Measurements from ENCODE around the gene LONP2. TPM values are rescaled to one million over a fixed set of nuclear protein-coding genes. Genes with fewer than 3 reads are reported as not detected.

The LONP2 gene
- total and polyA plus RNA-seq, 9 of the 15 experiments (the other 6 are each of a cell fraction or from before 2014, with no cell fraction given) = 8.1 to 41.2 (median 25.6) TPM

- peak; percentile 91; the same call in 1 of the 2 replicates for TF ChIP-seq ZNF395 (CRISPR knock-in tag; IDR thresholded peaks at IDR 0.05)
- TF ChIP-seq PURB (CRISPR knock-in tag; IDR thresholded peaks at IDR 0.05; ENCODE audit: low read depth) = no peak
- TF ChIP-seq ZNF121 (CRISPR knock-in tag; conservative IDR thresholded peaks at IDR 0.05) = no peak
- no peak for TF ChIP-seq PHF21A (IDR thresholded peaks at IDR 0.05; ENCODE audit: borderline replicate concordance, low read depth)
- TF ChIP-seq ZNF280B (CRISPR knock-in tag; IDR thresholded peaks at IDR 0.05) = no peak
- 0 out of 2 replicates have a peak, but pooled peaks have one; percentile 2 for TF ChIP-seq ZBTB34 (CRISPR knock-in tag; IDR thresholded peaks at IDR 0.05)
- TF ChIP-seq FOXA1 (IDR thresholded peaks at IDR 0.05; ENCODE audit: borderline replicate concordance) = no peak
- no peak for TF ChIP-seq HMG20B (CRISPR knock-in tag; IDR thresholded peaks at IDR 0.05)
- TF ChIP-seq HCFC1 (IDR thresholded peaks at IDR 0.05; ENCODE audit: low read depth, low read length) = no peak
- TF ChIP-seq ZBTB12 (CRISPR knock-in tag; IDR thresholded peaks at IDR 0.05) = peak; percentile 44; the same call in 1 of the 2 replicates
- peak; percentile 90; the same call in 1 of the 2 replicates for TF ChIP-seq HSF4 (CRISPR knock-in tag; IDR thresholded peaks at IDR 0.05; ENCODE audit: borderline replicate concordance)
- no peak for TF ChIP-seq SNIP1 (IDR thresholded peaks at IDR 0.05; ENCODE audit: low read depth)
- no peak for TF ChIP-seq ZBTB2 (IDR thresholded peaks at IDR 0.05)
- no peak for TF ChIP-seq CHD4 (IDR thresholded peaks at IDR 0.05; ENCODE audit: insufficient read depth, insufficient replicate concordance, low read depth, low read length, poor library complexity, severe bottlenecking)
- TF ChIP-seq RBM14 (IDR thresholded peaks at IDR 0.05; ENCODE audit: borderline replicate concordance, insufficient read depth, low read depth, low read length) = no peak
- no peak for TF ChIP-seq MTF1 (CRISPR knock-in tag; IDR thresholded peaks at IDR 0.05; ENCODE audit: borderline replicate concordance)
- no peak for TF ChIP-seq CHD2 (IDR thresholded peaks at IDR 0.05; ENCODE audit: low read depth, low read length)
- no peak for TF ChIP-seq ATF1 (CRISPR knock-in tag; IDR thresholded peaks at IDR 0.05)
- TF ChIP-seq ATF1 (tag; IDR thresholded peaks at IDR 0.05) = no peak
- peak; percentile 68 for TF ChIP-seq EP400 (IDR thresholded peaks at IDR 0.05)
- peak; percentile 75; the same call in 1 of the 2 replicates for TF ChIP-seq MYC (IDR thresholded peaks at IDR 0.05; ENCODE audit: low read depth, low read length)
- peak; percentile 74 for TF ChIP-seq MYC (CRISPR knock-in tag; IDR thresholded peaks at IDR 0.05; ENCODE audit: borderline replicate concordance, low read depth)
- TF ChIP-seq SRSF9 (IDR thresholded peaks at IDR 0.05; ENCODE audit: borderline replicate concordance, low read depth, low read length) = no peak
Measured at GRCh38 chr16:48300391-48300856, 56.3 kb downstream of the LONP2 start (continued).
